ENCODE results near the gene GJB1.
"Not testable (repeated sequence)": the region's sequence is repeated elsewhere in the genome, so short reads cannot be mapped to it uniquely, and the experiment has no call there.

GJB1 gene

GRCh38 chrX:71256856-71257255 is 33.8 kb downstream of the GJB1 start:
- no peak for DNase-seq

DNA sequence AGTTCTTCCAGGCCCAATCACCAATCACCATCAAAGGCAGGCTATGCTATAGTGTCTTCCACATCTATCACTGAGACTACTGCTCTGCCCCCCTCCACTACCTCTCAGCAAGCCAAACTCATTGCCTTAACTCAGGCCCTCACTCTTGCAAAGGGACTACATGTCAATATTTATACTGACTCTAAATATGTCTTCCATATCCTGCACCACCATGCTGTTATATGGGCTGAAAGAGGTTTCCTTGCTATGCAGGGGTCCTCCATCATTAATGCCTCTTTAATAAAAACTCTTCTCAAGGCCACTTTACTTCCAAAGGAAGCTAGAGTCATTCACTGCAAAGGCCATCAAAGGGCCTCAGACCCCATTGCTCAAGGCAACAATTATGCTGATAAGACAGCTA is 45.6 kb downstream of the GJB1 start:
- DNase-seq = not testable (repeated sequence)

GRCh38 chrX:71269801-71270395 is 46.9 kb downstream of the GJB1 start:
- no peak for DNase-seq

DNA sequence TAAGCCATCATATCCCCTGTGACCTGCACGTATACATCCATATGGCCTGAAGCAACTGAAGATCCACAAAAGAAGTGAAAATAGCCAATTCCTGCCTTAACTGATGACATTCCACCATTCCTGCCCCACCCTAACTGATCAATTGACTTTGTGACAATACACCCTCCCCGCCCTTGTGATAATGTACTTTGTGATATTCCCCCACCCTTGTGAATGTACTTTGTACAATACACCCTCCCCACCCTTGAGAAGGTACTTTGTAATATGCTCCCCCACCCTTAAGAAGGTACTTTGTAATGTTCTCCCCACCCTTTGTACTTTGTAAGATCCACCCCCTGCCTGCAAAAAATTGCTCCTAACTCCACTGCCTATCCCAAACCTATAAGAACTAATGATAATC is 49.3 kb downstream of the GJB1 start:
- not testable (repeated sequence) for DNase-seq

All from activated T-cell treated with anti-CD3 and anti-CD28 coated beads, Interleukin-2, amount 50 U/mL, for 1 hour (primary cell).